ENCODE results near the gene EZH1.

EZH1 gene

DNA sequence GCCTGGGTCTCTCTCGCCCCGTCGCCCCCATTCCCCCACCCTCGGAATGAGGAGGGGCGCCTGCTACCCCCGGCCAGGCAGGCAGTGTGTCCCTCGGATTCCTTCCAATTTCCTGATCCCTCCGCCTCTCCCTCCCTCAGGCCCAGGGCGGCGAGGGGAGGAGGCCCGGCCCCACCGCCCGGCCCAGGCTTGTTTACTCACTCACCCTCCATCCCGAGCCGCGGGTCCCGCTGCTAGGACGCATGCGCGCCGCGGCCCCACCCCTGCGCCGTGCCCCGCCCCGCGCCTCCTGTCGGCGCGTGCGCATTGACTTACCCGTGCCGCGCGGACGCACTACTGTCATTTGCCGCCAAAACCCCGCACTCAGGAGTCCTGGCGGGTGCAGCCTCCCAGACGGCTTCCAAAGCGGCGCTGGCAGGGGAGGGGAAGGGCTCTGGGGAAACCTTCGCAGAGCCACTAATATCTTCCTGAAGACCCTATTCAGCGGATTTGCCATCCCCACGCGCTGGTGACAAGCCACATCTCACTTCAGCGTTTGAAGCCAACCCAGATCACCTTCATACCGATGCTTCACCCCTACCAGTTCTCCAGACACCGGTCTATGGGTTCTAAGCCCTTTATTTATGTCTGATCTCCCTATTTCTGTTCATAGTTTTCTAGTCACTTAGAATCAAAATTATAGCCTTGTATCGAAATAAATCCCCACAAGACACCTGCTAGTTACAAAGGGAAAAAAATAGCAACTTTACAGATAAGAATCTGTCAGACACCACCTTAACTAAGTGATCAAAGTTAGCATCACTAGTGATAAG is at the start of gene EZH1:
Gene EZH1, minus strand, starts transcription at position 235 of the 812 bp plus-strand sequence. CDS start 16,099 bp downstream, outside the sequence.
- FAIRE-seq: no peak

DNA sequence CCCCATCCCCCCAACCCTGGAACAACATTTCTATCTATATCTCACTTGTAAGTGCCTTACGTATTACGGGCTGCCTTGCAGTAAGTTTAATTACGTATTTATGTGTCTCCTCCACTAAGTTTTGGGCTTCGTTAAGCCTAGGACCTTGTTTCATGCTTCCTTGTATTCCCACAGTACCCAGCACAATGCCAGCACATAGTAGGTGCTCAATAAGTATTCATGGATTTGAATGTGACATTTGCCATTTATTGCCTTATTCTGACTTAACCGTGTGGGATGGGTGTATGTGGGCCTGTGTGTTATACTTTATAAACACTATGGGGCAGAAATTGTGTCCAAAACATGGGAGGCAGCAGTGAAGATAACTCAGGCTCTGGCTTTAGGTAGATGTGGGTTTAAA is 47.7 kb upstream of the EZH1 start:
- no peak for FAIRE-seq

DNA sequence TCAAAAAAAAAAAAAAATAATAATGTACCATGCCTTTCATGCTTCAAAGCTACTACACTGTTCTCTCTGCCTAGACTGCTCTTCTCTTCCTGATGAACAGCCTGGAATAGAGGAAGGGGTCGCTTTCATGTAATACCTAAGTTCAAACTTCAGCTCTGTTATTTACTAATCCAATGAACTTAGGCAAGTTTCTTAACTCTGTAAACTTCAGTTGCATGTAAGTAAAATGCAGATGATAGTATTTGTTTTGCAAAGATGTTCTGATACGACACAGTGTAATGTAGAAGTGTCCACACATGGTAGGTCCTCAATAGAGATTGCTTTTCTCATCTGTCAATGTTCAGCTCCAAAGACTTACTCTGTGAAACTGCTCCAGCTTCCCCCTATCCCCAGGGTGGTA is 47.1 kb upstream of the EZH1 start:
- no peak for FAIRE-seq

DNA sequence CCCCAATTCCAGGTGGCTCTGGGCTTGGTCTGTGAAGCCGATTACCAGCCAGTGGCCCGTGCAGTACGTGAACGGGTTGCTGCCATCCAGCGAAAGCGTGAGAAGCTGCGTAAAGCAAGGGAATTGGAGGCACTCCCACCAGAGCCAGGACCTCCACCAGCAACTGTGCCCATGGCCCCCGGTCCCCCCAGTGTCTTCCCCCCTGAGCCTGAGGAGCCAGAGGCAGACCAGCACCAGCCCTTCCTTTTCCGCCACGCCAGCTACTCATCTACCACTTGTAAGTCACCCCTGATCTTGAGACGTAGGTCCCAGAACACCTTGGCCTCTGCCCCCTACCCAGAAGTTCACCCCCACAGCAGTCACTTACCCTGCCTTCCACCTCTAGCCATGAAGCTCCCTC is 42.4 kb upstream of the EZH1 start:
- no peak for FAIRE-seq

DNA sequence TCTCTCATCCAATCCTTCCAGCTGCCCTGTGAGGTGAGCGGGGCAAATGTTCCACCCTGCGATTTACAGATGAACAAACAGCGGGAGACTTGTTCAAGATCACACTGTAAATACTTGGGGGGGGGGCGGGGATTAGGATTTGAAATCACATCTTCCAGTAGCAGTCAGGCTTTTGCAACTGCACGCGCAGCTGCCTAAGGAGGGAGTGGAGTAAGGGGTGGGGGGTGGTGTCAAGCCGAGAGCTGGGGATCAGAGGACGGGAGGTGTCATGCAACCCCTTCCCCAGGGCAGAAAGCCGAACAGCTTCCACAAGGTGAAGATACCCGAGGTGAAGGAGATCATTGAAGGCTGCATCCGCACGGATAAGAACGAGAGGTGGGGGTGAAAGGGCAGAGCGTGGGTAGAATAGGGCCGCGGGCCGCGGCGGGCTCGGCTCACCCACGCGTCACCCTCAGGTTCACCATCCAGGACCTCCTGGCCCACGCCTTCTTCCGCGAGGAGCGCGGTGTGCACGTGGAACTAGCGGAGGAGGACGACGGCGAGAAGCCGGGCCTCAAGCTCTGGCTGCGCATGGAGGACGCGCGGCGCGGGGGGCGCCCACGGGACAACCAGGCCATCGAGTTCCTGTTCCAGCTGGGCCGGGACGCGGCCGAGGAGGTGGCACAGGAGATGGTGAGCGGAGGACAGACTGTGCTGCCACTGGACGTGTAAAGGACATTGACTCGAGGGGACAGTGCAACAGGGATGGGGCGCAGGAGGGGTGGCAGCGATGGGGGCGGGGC is 40.2 kb upstream of the EZH1 start:
- no peak for FAIRE-seq

DNA sequence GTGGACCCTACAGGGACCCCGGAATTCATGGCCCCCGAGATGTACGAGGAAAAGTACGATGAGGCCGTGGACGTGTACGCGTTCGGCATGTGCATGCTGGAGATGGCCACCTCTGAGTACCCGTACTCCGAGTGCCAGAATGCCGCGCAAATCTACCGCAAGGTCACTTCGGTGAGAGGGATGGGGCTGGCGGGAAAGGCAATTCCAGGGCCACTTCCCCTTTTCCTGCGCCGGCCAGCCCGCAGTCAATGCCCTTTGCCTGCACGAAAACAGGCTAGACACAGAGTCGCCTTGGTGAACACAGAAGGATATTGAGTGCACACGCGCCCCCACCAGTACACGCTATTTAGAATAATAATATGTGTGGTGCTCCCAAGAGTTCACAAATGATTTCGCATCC is 39.6 kb upstream of the EZH1 start:
- FAIRE-seq: no peak

DNA sequence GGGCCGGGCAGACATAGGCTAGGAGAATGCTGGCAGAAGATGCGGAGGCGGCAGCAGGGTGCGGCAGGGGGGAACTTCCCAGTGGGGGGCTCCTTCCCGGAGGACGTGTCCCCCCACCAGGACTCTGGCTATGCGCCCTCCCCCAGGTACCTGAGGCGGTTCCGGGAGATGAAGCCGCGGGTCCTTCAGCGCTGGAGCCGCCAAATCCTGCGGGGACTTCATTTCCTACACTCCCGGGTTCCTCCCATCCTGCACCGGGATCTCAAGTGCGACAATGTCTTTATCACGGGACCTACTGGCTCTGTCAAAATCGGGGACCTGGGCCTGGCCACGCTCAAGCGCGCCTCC is 38.9 kb upstream of the EZH1 start:
- no peak for FAIRE-seq

DNA sequence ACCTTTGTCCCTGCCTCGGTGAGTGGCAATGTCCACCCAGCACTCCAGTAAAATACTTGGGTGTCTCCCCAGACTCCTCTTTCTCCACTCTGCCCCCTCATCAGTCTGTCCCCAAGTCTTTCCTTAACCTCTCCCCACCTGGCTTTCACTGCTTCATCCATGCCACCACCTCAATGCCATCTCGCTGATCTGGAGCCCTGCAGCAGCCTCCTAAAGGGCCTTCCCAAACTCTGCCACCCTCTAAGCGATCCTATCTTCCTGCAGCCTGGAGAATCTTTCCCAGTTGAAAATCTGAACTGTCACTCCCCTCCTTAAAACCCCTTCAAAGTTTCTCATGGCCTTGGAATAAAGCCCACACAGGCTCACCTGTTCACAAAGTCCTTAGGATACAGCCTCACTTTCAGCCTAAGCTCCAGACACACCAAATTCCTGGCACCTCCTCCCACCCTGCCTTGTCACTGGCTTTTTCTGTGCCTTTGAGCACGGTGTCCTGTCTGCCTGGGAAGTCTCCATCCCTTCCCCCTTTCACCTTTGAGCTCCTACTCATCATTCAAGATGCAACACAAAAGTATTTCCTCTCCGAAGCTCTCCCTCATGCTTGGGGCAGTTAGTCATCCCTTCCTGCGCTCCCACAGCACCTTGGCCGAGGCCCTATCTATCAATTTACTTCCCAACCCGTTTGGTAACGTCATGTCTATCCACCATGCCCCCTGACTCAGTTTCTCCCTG is 38.4 kb upstream of the EZH1 start:
- FAIRE-seq: no peak

DNA sequence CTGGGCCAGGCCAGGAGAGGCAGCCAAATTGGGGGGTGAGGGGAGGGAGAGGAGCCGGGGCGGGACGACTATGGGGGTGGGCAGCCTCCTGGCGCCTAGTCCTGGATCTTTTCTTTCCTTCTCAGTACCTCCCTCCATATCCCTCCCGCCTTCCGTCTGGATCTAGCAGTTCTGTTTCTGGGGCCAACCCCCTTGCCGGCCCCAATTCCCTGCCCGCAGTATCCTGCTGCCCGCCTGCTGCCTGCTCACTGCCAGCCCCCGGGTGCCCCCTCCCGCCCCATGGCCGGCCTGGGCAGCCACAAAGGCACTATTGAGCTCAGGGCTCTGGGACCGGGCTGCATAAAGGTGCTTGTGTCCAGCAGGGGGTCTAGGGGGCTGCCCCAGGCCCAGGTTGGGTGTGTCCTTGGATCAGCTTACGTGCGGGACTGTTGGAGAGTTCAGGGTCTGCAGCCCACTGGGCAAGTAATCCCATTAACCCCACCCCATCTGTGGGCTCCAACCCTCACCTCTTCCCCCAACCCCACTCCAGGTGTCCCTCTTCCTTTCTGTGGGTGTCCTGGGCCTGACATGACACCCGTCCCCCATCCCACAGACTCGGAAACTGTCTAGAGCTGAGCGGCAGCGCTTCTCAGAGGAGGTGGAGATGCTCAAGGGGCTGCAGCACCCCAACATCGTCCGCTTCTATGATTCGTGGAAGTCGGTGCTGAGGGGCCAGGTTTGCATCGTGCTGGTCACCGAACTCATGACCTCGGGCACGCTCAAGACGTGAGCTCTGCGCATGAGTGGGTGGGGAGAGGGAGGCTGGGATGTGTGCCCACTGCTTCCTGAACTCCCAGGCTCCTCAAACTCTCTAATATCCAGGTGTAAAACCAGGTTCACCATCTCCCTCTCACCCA is 37.6 kb upstream of the EZH1 start:
- FAIRE-seq: no peak

DNA sequence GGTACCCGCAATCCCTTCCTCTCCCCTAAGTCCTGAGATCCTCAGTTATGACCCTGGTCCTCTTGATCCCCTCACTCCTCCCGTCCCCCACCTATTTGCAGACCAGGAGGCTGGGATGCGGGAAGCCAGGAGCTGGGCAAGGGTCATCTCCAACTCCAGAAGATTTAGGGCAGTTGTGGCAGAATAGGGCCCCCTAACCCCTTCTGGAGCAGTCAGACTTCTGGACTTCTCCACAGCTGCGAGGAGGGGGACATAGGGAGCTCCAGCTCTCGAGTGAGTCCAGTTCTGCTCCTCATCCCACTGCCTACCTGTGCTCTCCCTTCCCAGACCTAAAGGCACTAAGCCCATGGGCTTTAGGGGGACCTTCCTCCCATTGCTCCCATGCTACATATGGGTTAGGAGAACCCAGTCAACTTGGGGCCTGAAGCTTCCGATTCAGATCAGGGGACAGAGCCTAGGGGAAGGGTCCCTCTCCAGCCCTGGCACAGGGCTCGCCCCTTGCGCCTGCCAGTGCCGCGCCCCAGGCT is 36.9 kb upstream of the EZH1 start:
- no peak for FAIRE-seq

DNA sequence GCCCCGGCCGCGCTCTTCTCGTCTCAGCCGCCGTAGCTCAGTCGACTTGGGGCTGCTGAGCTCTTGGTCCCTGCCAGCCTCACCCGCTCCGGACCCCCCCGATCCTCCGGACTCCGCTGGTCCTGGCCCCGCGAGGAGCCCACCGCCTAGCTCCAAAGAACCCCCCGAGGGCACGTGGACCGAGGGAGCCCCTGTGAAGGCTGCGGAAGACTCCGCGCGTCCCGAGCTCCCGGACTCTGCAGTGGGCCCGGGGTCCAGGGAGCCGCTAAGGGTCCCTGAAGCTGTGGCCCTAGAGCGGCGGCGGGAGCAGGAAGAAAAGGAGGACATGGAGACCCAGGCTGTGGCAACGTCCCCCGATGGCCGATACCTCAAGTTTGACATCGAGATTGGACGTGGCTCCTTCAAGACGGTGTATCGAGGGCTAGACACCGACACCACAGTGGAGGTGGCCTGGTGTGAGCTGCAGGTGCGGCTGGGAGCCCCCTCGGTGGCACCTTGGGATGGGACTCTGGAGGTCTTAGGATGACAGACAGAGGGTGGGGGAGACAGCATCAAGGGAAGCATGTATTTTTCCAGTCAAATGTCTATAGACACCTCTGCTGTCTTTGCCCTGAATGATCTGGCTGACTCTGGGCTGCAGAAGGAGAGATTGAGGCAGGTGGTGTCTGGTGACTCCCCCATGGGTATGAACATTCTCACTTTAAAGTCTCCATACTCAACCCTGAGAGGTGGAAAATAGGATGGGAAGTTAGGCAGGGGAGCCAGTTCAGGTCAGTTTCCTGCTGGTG is 36.2 kb upstream of the EZH1 start:
- FAIRE-seq: no peak

DNA sequence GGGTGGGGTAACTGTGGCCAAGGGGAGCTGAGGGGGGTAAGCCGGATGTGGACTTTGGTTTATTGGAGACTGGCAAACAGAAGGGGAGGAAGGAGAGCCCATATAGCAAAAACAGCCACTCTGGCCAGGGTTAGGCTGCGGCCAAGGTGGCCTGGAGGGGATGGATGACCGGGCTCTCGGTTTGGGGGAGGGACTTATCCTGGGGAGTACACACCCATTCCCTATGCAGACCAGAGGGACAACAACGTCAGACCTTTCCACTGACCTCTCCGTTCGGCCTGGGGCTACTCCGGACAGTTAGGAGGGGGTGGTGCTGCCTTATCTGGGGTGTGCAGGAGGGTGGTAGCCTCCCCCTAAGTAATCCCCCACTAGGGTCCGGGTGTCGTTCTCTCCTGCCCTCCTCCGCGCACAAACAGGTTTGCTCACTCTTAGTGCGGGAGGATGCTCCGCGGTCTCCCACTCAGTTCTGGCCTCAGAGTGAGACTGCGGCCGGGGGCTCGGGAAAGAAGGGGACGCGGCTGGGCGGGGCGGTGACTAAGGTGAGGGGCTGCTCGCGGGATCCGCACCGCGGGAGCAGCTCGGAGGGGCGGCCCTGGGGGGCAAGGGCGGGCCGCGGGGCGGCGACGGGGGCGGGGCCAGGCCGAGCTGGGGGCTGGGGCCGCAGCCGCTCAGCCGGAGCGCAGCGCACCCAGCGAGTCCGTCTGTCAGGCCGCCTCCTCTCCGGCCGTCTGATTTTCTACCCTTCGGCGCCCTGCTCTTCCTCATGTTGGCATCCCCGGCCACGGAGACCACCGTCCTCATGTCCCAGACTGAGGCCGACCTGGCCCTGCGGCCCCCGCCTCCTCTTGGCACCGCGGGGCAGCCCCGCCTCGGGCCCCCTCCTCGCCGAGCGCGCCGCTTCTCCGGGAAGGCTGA is 35.4 kb upstream of the EZH1 start, which contains the start of gene WNK4:
Gene WNK4, plus strand, starts transcription at position 675 of the 915 bp plus-strand sequence. Its CDS starts 89 bp downstream, at position 764.
- no peak for FAIRE-seq

DNA sequence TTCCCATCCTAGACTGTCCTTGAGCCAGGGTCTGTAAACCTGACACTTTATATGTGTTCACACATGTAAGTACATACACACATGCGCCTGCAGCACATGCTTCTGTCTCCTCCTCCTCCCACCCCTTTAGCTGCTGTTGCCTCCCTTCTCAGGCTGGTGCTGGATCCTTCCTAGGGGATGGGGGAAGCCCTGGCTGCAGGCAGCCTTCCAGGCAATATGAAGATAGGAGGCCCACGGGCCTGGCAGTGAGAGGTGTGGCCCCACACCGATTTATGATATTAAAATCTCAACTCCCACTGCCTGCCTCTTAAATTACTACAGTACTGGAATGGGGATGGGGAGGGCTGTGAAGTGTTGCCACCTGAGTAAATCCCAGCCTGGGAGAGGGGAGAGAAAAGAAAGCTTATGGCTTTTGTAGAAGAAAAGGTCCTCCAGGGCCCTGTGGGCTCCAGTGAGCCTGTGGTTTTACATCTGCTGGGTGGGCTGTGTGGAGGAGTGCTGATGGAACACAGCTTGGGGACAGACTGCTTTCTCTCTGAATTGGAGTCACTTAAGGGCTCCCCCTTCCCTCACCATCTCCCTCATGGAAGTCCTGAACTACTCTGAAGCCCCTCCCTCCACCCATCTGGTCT is 34.6 kb upstream of the EZH1 start:
- no peak for FAIRE-seq

DNA sequence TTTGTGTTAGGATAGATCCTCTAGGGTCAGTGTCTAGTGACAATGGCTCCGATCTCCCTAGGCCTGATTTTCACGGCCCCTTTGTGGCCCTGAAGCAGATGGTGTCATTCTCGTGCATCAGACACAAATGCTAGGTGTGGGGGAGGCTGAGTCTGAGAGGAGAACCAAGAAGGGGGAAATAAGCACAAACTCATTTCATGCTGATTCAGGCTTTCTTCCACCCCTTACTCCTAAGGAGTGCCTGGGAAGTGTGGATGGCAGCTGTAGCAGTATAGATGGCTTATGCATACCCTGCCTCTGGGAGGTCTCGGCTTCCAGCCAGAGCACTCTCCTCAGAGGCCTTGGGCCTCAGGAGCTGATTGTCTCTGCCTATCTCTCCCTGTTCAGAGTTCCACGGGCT is 33.7 kb upstream of the EZH1 start:
- FAIRE-seq: no peak

DNA sequence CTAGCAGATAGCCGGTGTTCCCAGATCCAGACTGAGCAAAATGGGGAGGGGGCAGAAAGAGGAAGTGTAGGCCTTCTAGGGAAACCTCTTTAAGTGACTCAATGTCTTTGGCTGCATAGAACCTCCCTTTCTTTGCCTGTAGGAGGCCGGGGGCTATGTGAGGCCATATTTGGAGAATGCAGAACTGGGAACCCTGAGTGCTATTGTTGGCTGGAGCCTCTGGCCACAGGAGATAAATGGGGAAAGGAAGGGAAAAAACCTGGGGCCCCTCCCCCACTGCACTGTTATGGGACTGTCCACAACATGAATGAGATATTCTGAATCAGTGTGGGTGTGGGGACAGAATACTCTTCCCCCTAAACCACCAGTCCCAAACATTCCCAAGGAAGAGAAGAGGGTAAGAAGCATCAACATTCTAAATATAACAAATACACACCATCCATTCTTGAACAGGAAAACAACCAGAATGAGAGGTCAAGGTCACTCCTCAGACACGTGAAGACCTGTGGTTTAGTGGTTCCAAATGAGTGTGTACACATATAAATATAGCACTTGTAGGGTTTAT is 30.8 kb upstream of the EZH1 start:
- no peak for FAIRE-seq

DNA sequence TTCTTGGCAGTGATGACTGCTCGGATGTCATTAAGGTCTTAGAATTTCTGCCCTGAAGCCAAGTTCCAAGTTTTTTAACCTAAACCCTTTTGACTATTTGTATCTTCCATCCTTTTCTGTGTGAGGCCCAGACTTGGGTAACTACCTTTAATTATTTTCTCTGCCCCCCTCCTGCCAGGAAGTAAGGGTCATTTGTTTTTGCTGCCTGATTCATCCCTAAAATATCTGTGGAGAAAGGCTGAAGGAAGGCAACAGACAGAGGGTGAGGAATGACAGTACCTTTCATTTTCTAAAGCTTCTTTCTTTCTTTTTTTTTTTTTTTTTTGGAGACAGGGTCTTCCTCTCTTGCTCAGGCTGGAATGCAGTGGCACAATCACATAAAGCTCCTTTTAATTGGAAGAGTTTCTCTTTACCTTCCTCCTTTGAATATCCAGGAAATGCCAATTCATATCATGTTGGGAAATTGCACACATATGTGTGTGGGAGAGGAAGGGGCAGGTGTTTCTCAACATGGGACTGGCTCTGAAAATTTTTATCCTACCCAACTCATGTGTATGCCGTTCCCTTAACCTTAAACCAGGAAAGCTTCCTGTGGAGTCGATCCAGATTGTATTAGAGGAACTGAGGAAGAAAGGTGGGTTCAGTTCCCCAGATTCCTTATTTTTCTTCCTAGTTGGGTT is 29.4 kb upstream of the EZH1 start:
- no peak for FAIRE-seq

DNA sequence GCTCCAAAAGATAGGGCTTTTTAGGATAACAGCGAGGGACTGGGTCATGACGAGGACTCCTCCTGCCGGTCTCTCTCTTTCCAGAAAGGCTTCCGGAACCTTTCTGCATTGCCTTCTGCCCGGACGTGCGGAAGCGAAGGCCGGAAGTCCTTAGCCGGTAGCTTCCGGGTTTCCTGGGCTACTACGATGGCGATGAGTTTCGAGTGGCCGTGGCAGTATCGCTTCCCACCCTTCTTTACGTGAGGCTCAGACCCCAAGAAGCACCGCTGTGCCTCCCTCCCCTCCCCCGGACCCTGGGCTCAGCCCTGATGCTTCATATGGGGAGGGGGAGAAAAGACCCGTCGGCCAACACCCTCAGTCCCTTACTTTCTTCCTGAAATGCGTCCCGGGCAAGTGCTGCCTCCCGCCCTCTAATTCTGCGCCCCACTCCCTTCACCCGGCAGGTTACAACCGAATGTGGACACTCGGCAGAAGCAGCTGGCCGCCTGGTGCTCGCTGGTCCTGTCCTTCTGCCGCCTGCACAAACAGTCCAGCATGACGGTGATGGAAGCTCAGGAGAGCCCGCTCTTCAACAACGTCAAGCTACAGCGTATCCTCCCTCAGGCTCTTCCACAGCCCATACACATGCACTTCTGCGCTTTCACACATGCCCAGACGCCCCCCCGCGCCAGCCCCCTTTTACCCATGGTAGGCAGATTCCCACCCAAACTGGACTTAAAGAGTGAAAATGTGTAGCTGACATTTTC is 28.6 kb upstream of the EZH1 start, which contains the start of gene VPS25:
Gene VPS25, plus strand, starts transcription at position 160 of the 746 bp plus-strand sequence. Its CDS starts 27 bp downstream, at position 187.
- FAIRE-seq: no peak

DNA sequence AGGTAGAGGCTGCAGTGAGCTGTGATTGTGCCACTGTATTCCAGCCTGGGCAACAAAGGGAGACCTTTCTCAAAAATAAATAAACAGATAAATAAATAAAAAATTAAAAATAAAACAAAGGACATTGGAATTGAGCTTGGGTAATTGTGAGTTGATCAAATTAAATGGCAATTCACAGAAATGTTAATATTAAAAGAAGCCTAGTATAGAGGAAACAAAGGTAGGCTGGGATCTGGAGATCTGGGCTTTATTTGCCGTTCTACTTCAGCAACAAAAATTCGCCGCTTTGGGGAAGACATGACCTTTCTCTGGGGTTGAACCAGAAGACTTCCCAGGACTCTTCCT is 28.1 kb upstream of the EZH1 start:
- FAIRE-seq: no peak
